Liver (tissue), 9 donors: ENCODE measurements around the gene TIGIT. TPM values are rescaled to one million over a fixed set of nuclear protein-coding genes. Genes with fewer than 3 reads are reported as not detected.

Source experiments
- DNase-seq: peaks from one replicate; pipeline ENCODE4 v3.0.0-alpha.2; 2017; ENCODE audit warnings: low spot score
- H3K27ac ChIP-seq, 2 donors: one replicate each; pipeline ENCODE4 v1.7.0; 2013; ENCODE audit warnings: inconsistent platforms in 2 of 2, low read length in 2 of 2, control low read depth in 1 of 2, low read depth in 1 of 2, mild to moderate bottlenecking in 1 of 2
- H3K27me3 ChIP-seq, 4 donors: one replicate each; pipeline versions ENCODE4 v1.6.1 to v1.7.0; 2013; ENCODE audit warnings: low read length in 3 of 4, inconsistent platforms in 1 of 4, mild to moderate bottlenecking in 1 of 4, moderate library complexity in 1 of 4; ENCODE audit not compliant: control insufficient read depth in 4 of 4, insufficient read depth in 4 of 4
- H3K36me3 ChIP-seq, 4 donors: one replicate each; pipeline versions ENCODE4 v1.6.1 to v1.7.0; 2013; ENCODE audit warnings: low read length in 3 of 4, mild to moderate bottlenecking in 3 of 4, low read depth in 1 of 4, moderate library complexity in 1 of 4; ENCODE audit not compliant: control insufficient read depth in 4 of 4, insufficient read depth in 3 of 4
- H3K4me1 ChIP-seq, 4 donors: one replicate each; pipeline versions ENCODE4 v1.6.1 to v1.7.0; 2013; ENCODE audit warnings: low read length in 3 of 4, mild to moderate bottlenecking in 3 of 4, moderate library complexity in 1 of 4; ENCODE audit not compliant: control insufficient read depth in 4 of 4, insufficient read depth in 4 of 4
- H3K4me3 ChIP-seq, 3 donors: one replicate each; pipeline versions ENCODE4 v1.6.1 to v1.7.0; 2013; ENCODE audit warnings: low read length in 3 of 3, control low read depth in 1 of 3, low read depth in 1 of 3, mild to moderate bottlenecking in 1 of 3
- H3K9ac ChIP-seq, 2 donors: one replicate each; pipeline ENCODE4 v1.7.0; 2013; ENCODE audit warnings: low read length in 2 of 2, mild to moderate bottlenecking in 2 of 2, moderate library complexity in 2 of 2, control low read depth in 1 of 2, low read depth in 1 of 2
- H3K9me3 ChIP-seq, 4 donors: one replicate each; pipeline versions ENCODE4 v1.6.1 to v1.7.0; 2013; ENCODE audit warnings: low read length in 3 of 4; ENCODE audit not compliant: control insufficient read depth in 4 of 4
- EGR1 ChIP-seq, 2 donors: IDR thresholded peaks; 2 replicates each; pipeline ENCODE4 v1.6.1; 2016 to 2018; ENCODE audit warnings: antibody characterized with exemption in 2 of 2, low read depth in 2 of 2
- FOXA1 ChIP-seq: IDR thresholded peaks from 2 replicates; pipeline ENCODE4 v1.6.1; 2016; ENCODE audit warnings: antibody characterized with exemption
- FOXA2 ChIP-seq: IDR thresholded peaks from 2 replicates; pipeline ENCODE4 v1.6.1; 2016; ENCODE audit warnings: antibody characterized with exemption
- GABPA ChIP-seq, 2 donors: IDR thresholded peaks in 1 of 2; conservative IDR thresholded peaks in 1 of 2; 2 replicates each; pipeline ENCODE4 v1.6.1; 2016; ENCODE audit warnings: antibody characterized with exemption in 2 of 2, mild to moderate bottlenecking in 1 of 2, moderate library complexity in 1 of 2
- HNF4G ChIP-seq: IDR thresholded peaks from 2 replicates; pipeline ENCODE4 v1.6.1; 2016; ENCODE audit warnings: antibody characterized with exemption
- JUND ChIP-seq, 2 donors: IDR thresholded peaks; 2 replicates each; pipeline ENCODE4 v1.6.1; 2016; ENCODE audit warnings: antibody characterized with exemption in 2 of 2
- NR2F2 ChIP-seq: IDR thresholded peaks from 2 replicates; pipeline ENCODE4 v1.6.1; 2016; ENCODE audit warnings: antibody characterized with exemption
- RAD21 ChIP-seq, 2 donors: IDR thresholded peaks; 2 replicates each; pipeline ENCODE4 v1.6.1; 2016; ENCODE audit warnings: antibody characterized with exemption in 2 of 2, mild to moderate bottlenecking in 2 of 2
- REST ChIP-seq: IDR thresholded peaks from 2 replicates; pipeline ENCODE4 v1.6.1; 2016; ENCODE audit warnings: antibody characterized with exemption, mild to moderate bottlenecking
- RXRA ChIP-seq, 2 donors: IDR thresholded peaks; 2 replicates each; pipeline ENCODE4 v1.6.1; 2017 to 2018; ENCODE audit warnings: antibody characterized with exemption in 2 of 2, mild to moderate bottlenecking in 1 of 2
- TAF1 ChIP-seq: conservative IDR thresholded peaks from 2 replicates; pipeline ENCODE4 v1.6.1; 2016; ENCODE audit warnings: antibody characterized with exemption, mild to moderate bottlenecking
- YY1 ChIP-seq: IDR thresholded peaks from 2 replicates; pipeline ENCODE4 v1.6.1; 2016; ENCODE audit warnings: antibody characterized with exemption, mild to moderate bottlenecking
- ZBTB33 ChIP-seq: IDR thresholded peaks from 2 replicates; pipeline ENCODE4 v1.6.1; 2016; ENCODE audit warnings: antibody characterized with exemption
- WGBS: extraction: QIAGEN DNeasy Blood & Tissue Kit; methylation state at CpG from one replicate; pipeline ENCODE4 v1.1.7; 2013; 5-methylcytosine and 5-hydroxymethylcytosine counted together
- polyA plus RNA-seq, 2 donors: library from polyadenylated mRNA; stranded (reverse) in 1 of 2; unstranded in 1 of 2; fragments of 200-250 nt in 1 of 2; fragments of >200 nt in 1 of 2; fragmentation: Nextera tagmentation in 1 of 2; extraction: Ambion mirVana in 1 of 2; gene quantifications; one replicate each; pipeline versions ENCODE4 v1.2.1 to v1.2.3, GENCODE V29; 2013 to 2015
- total RNA-seq, 2 donors: library from RNA; depleted of rRNA; stranded (reverse); fragments of >200 nt; gene quantifications; one replicate each; pipeline ENCODE4 v1.2.3, GENCODE V29; 2014
- donor health status: healthy.
- donor health status: healthy.
- donor health status: healthy.
- donor health status: healthy.
- donor health status: healthy.

Gene TIGIT
- total and polyA plus RNA-seq, 4 donors: 0.06 to 0.92 (median 0.38) TPM

GRCh38 chr3:114336857-114337256 is 43.0 kb downstream of the TIGIT start (continued):
- TF ChIP-seq REST (no peak), EGR1 (IDR thresholded peaks at IDR 0.05; ENCODE audit: low read depth in 2 of 2) (no peak), FOXA2 (no peak), RXRA (IDR thresholded peaks at IDR 0.05) (no peak), NR2F2 (no peak), JUND (IDR thresholded peaks at IDR 0.05) (no peak), TAF1 (no peak), GABPA (IDR thresholded peaks at IDR 0.05 in 1 of 2, conservative IDR thresholded peaks at IDR 0.05 in 1 of 2) (no peak), RAD21 (IDR thresholded peaks at IDR 0.05) (no peak)

- Histone ChIP-seq H3K36me3 (peaks cover 9 to 19% (median 13%) of the 10 kb centered on the region in 4 donors), H3K9ac (no peak overlapping the region), H3K27ac (no peak overlapping the region), H3K4me3 (no peak overlapping the region), H3K4me1 (no peaks in the 10 kb centered on the region), H3K9me3 (no peaks in the 10 kb centered on the region), H3K27me3 (no peaks in the 10 kb centered on the region)
- TF ChIP-seq RXRA (IDR thresholded peaks at IDR 0.05) (no peak), FOXA1 (no peak), YY1 (no peak), HNF4G (no peak), ZBTB33 (no peak), EGR1 (IDR thresholded peaks at IDR 0.05; ENCODE audit: low read depth in 2 of 2) (no peak)
- no peak for DNase-seq
- WGBS: 93% methylated on average over 19 of the region's 19 CpGs
These were observed 45.0 kb downstream of the TIGIT start for GRCh38 chr3:114338651-114339357.

GRCh38 chr3:114344492-114344891 is 50.7 kb downstream of the TIGIT start:
- Histone ChIP-seq H3K9ac (no peak overlapping the region), H3K27ac (no peak overlapping the region), H3K27me3 (no peaks in the 10 kb centered on the region), H3K36me3 (peaks cover 3 to 26% (median 16%) of the 10 kb centered on the region in 4 donors), H3K9me3 (no peaks in the 10 kb centered on the region), H3K4me3 (no peak overlapping the region), H3K4me1 (no peaks in the 10 kb centered on the region)
- TF ChIP-seq FOXA1 (no peak), ZBTB33 (no peak), HNF4G (no peak), FOXA2 (no peak), RAD21 (IDR thresholded peaks at IDR 0.05) (no peak), EGR1 (IDR thresholded peaks at IDR 0.05; ENCODE audit: low read depth in 2 of 2) (no peak), NR2F2 (no peak), TAF1 (no peak)
- WGBS: 96% methylated on average over 1 of the region's 1 CpG
- DNase-seq: no peak
